Measurements from ENCODE around the gene SLC45A2. TPM values are rescaled to one million over a fixed set of nuclear protein-coding genes. Genes with fewer than 3 reads are reported as not detected.

Gene SLC45A2
- total RNA-seq, 2 donors from 2014 or later, result 0.15 to 0.16 TPM

Other genes starting within 250 kb of the SLC45A2 start
- 1 to 10 TPM; 3.4 to 3.8 TPM for gene ADAMTS12, start 92.7 kb downstream of the SLC45A2 start, total RNA-seq
- not detected for gene RXFP3, start 48.3 kb downstream of the SLC45A2 start, total RNA-seq
- 10 to 100 TPM in 1 of 2 donors, 1 to 10 TPM in 1; 7.3 to 10.3 TPM for gene AMACR, start 23.4 kb upstream of the SLC45A2 start, total RNA-seq
- 1 to 10 TPM; 2.4 to 2.5 TPM for gene C1QTNF3, start 58.5 kb upstream of the SLC45A2 start, total RNA-seq